Sigmoid colon (tissue), 7 donors: ENCODE data around the gene CMTR1. TPM values are rescaled to one million over a fixed set of nuclear protein-coding genes. Genes with fewer than 3 reads are reported as not detected.
"Not testable (repeated sequence)": the region's sequence is repeated elsewhere in the genome, so short reads cannot be mapped to it uniquely, and the experiment has no call there.

Experiments used
- DNase-seq: peaks from one replicate; pipeline ENCODE4 v3.0.0-alpha.2; 2019
- H3K27ac ChIP-seq, 4 donors: fragments of 200-600 bp; sonication (generic); one replicate each; pipeline ENCODE4 v1.5.1; 2016 to 2019; ENCODE audit warnings: mild to moderate bottlenecking in 1 of 4
- H3K27me3 ChIP-seq, 3 donors: fragments of 200-600 bp; sonication (generic); one replicate each; pipeline ENCODE4 v1.5.1; 2019; ENCODE audit warnings: mild to moderate bottlenecking in 1 of 3
- H3K36me3 ChIP-seq, 4 donors: fragments of 200-600 bp; sonication (generic); one replicate each; pipeline ENCODE4 v1.5.1; 2016 to 2019
- H3K4me1 ChIP-seq, 4 donors: fragments of 200-600 bp; sonication (generic); one replicate each; pipeline ENCODE4 v1.5.1; 2017 to 2019
- H3K4me3 ChIP-seq, 4 donors: fragments of 200-600 bp; sonication (generic); one replicate each; pipeline ENCODE4 v1.5.1; 2017 to 2019; ENCODE audit warnings: mild to moderate bottlenecking in 2 of 4, moderate library complexity in 1 of 4
- H3K9me3 ChIP-seq, 4 donors: fragments of 200-600 bp in 3 of 4; sonication (generic) in 3 of 4; one replicate each; pipeline versions ENCODE4 v1.5.1 to v1.6.1; 2013 to 2019
- CTCF ChIP-seq, 4 experiments: fragments of 450-650 bp in 3 of 4; fragments of 200-600 bp in 1 of 4; IDR thresholded peaks; one replicate each; pipeline ENCODE4 v1.5.1; 2016 to 2019; ENCODE audit warnings: antibody characterized with exemption in 4 of 4, mild to moderate bottlenecking in 3 of 4, moderate library complexity in 2 of 4
- EP300 ChIP-seq, 4 donors: sonication (generic); formaldehyde crosslinking; IDR thresholded peaks; one replicate each; pipeline ENCODE4 v1.6.1; 2017; ENCODE audit warnings: antibody characterized with exemption in 4 of 4
- POLR2A ChIP-seq, 2 donors: fragments of 450-650 bp; IDR thresholded peaks; one replicate each; pipeline ENCODE4 v1.6.1; 2016; ENCODE audit warnings: antibody characterized with exemption in 2 of 2, mild to moderate bottlenecking in 2 of 2, moderate library complexity in 2 of 2
- POLR2AphosphoS5 ChIP-seq, 4 donors: sonication (generic); formaldehyde crosslinking; IDR thresholded peaks; one replicate each; pipeline ENCODE4 v1.6.1; 2017; ENCODE audit warnings: antibody characterized with exemption in 4 of 4
- WGBS, 2 donors: extraction: QIAGEN DNeasy Blood & Tissue Kit; methylation state at CpG; one replicate each; pipeline ENCODE4 v1.1.7; 2013; 5-methylcytosine and 5-hydroxymethylcytosine counted together
- intact Hi-C: fragments of 100-400 bp; cut with DNase I; formaldehyde crosslinking; loops from one replicate; pipeline ENCODE4 v1.15.1; 2023
- polyA plus RNA-seq, 3 donors: library from polyadenylated mRNA; stranded (reverse); fragments of 200-250 nt; gene quantifications; one replicate each; pipeline ENCODE4 v1.2.3, GENCODE V29; 2013
- total RNA-seq, 4 donors: library from RNA; depleted of rRNA; stranded (reverse); fragments of >200 nt; gene quantifications; one replicate each; pipeline ENCODE4 v1.1.0, GENCODE V29; 2016
- donor health status: healthy with polysubstance abuse.
- donor health status: Bipolar disorder and iron deficiency.
- donor health status: healthy.

The CMTR1 gene
- total and polyA plus RNA-seq, 7 donors, result 4.2 to 33.5 (median 30.8) TPM

DNA sequence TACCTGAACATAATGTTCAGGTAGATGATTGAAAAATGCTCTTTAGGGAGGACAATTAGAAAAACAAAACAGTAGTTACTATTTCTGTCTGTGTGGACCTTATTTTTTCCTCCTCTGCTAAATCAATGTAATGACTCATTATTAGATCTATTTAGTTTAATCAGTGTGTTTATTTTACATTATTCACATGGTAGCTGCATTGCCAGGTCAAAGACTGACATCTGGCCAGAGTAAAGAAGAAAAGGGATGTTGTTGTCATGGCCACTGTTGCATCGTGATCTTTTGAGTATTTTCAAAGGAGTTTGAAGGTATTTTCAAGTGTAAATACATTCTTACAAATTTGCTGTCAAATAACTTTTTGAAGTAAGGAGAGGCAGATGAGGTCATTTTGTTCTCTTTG is 5.9 kb downstream of the CMTR1 start:
- Histone ChIP-seq H3K4me3 (no peak overlapping the region), H3K36me3 (peaks cover 0 to 63% (median 11%) of the 10 kb centered on the region in 4 donors), H3K4me1 (peaks cover 0 to 34% (median 26%) of the 10 kb centered on the region in 4 donors), H3K27ac (no peak overlapping the region), H3K27me3 (no peaks in the 10 kb centered on the region), H3K9me3 (no peaks in the 10 kb centered on the region)
- TF ChIP-seq POLR2A (IDR thresholded peaks at IDR 0.05) (no peak), POLR2AphosphoS5 (IDR thresholded peaks at IDR 0.05) (no peak), EP300 (IDR thresholded peaks at IDR 0.05) (no peak), CTCF (IDR thresholded peaks at IDR 0.05) (no peak)
- intact Hi-C loops, result no loop called here
- 66 to 79% methylated on average over 1 of the region's 1 CpG for WGBS, 2 donors
- DNase-seq, result no peak

- DNase-seq, result no peak
- WGBS, 2 donors, result 91 to 92% methylated on average over 6 of the region's 6 CpGs
- Histone ChIP-seq H3K27ac (peak overlapping the region in 3 of 4 donors; percentile 73 to 82 (median 81)), H3K4me1 (peaks cover 0 to 21% (median 10%) of the 10 kb centered on the region in 4 donors), H3K9me3 (no peaks in the 10 kb centered on the region), H3K27me3 (no peaks in the 10 kb centered on the region), H3K4me3 (no peak overlapping the region), H3K36me3 (peaks cover 6 to 78% (median 21%) of the 10 kb centered on the region in 4 donors)
- intact Hi-C loops, result no loop called here
- TF ChIP-seq POLR2A (IDR thresholded peaks at IDR 0.05), result no peak
- TF ChIP-seq CTCF (IDR thresholded peaks at IDR 0.05), result no peak
- no peak for TF ChIP-seq POLR2AphosphoS5 (IDR thresholded peaks at IDR 0.05)
- no peak for TF ChIP-seq EP300 (IDR thresholded peaks at IDR 0.05)
Observed at GRCh38 chr6:37441651-37442050, 8.6 kb downstream of the CMTR1 start.

GRCh38 chr6:37442416-37443215 is 9.6 kb downstream of the CMTR1 start:
- peaks cover 9 to 78% (median 26%) of the 10 kb centered on the region in 4 donors for H3K36me3 ChIP-seq
- peaks cover 0 to 21% (median 10%) of the 10 kb centered on the region in 4 donors for H3K4me1 ChIP-seq
- intact Hi-C loops, result no loop called here
- peak overlapping the region; percentile 2 to 32 (median 22) for H3K4me3 ChIP-seq
- 12 to 20% methylated on average over 4 of the region's 4 CpGs for WGBS, 2 donors
- H3K9me3 ChIP-seq, result no peaks in the 10 kb centered on the region
- no peak for TF ChIP-seq POLR2AphosphoS5 (IDR thresholded peaks at IDR 0.05)
- no peak for TF ChIP-seq CTCF (IDR thresholded peaks at IDR 0.05)
- no peak for TF ChIP-seq POLR2A (IDR thresholded peaks at IDR 0.05)
- TF ChIP-seq EP300 (IDR thresholded peaks at IDR 0.05), result no peak
- no peaks in the 10 kb centered on the region for H3K27me3 ChIP-seq
- peak overlapping the region; percentile 62 to 82 (median 77) for H3K27ac ChIP-seq
- no peak for DNase-seq

DNA sequence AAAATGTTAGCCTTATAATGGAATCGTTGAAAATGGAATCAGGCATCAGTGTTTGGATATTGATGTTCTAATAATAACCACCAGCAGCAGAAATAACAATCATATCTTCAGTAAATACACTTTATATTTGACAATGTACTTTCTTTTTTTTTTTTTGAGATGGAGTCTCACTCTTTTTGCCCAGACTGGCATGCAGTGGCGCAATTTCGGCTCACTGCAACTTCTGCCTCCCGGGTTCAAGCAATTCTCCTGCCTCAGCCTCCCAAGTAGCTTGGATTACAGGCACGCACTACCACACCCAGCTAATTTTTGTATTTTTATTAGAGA is 10.2 kb downstream of the CMTR1 start:
- H3K4me1 ChIP-seq, result peaks cover 0 to 21% (median 10%) of the 10 kb centered on the region in 4 donors
- H3K27me3 ChIP-seq, intact Hi-C loops, H3K9me3 ChIP-seq, DNase-seq: not testable (repeated sequence)
- peaks cover 9 to 78% (median 24%) of the 10 kb centered on the region in 4 donors for H3K36me3 ChIP-seq
- 88 to 91% methylated on average over 5 of the region's 5 CpGs for WGBS, 2 donors
- peak overlapping the region; percentile 62 to 82 (median 77) for H3K27ac ChIP-seq
- H3K4me3 ChIP-seq, result peak overlapping the region in 3 of 4 donors; percentile 17 to 32 (median 27)

DNA sequence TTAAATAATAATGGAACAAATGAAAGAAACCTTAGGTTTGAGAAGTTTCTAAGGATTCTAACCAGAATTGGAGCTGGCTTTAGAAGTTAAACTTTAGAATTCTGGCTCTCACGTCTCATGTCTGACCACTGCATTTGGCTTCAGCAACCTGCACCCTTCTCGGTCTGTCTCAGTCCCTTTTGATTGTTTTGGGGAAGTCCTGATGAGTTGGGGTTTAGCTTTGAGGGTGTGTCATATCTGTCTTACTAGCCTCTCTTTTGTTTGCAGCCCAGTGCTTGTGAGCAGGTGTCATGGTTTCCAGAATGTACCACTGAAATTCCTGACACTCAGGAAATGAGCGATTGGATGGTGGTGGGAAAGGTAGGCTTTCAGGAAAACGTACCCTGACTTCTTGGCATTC is 17.0 kb downstream of the CMTR1 start:
- H3K4me3 ChIP-seq, result no peak overlapping the region
- intact Hi-C loops, result no loop called here
- TF ChIP-seq CTCF (IDR thresholded peaks at IDR 0.05) (no peak), POLR2A (IDR thresholded peaks at IDR 0.05) (no peak), POLR2AphosphoS5 (IDR thresholded peaks at IDR 0.05) (no peak), EP300 (IDR thresholded peaks at IDR 0.05) (no peak)
- H3K27ac ChIP-seq, result no peak overlapping the region
- H3K36me3 ChIP-seq, result peaks cover 9 to 77% (median 32%) of the 10 kb centered on the region in 4 donors
- peaks cover 0 to 47% (median 31%) of the 10 kb centered on the region in 4 donors for H3K4me1 ChIP-seq
- H3K9me3 ChIP-seq, result no peaks in the 10 kb centered on the region
- H3K27me3 ChIP-seq, result no peaks in the 10 kb centered on the region
- WGBS, 2 donors, result 93 to 94% methylated on average over 4 of the region's 4 CpGs
- no peak for DNase-seq
